ENCODE measurements around the gene VCL.

DNA sequence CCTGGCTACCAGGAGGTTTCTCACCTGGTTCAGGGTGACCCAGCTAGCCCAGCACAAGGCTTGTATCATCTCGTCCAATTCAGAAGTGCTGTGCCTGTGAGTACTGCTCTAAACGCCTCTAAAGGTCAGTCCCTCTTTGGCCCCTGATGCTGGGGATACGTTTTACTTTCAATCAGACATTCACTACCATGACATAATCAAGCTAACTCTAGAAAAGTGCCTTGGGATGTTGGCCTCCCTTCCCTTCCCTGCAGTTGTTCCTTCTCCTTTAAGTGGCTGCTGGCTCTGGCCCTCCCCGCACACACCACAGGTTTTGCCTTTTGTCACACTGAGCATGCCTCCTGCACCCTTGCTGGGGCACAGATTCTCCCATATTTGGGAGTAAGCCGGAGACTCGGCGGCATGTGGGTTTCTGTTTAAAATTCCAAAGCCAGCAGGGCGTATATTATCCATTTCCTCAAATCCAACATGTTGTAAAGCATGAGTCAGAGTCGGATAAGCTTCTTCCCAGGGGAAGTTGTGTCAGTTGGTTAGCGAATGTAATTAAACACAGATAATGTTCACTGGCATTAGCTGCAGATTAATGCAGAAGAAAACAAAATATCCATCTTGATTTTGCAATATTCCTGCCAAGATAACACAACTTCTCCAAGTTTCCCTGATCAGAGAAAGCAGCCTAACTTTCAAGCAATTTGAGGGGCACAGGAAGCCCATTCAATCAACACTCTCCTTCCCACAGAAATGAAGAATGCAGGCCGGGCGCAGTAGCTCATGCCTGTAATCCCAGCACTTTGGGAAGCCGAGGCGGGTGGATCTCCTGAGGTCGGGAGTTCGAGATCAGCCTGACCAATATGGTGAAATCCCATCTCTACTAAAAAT is 31.8 kb upstream of the VCL start:
- no peak for TF ChIP-seq EZH2phosphoT487 (conservative IDR thresholded peaks at IDR 0.05; ENCODE audit: low read length)
- TF ChIP-seq, protein P1, sequence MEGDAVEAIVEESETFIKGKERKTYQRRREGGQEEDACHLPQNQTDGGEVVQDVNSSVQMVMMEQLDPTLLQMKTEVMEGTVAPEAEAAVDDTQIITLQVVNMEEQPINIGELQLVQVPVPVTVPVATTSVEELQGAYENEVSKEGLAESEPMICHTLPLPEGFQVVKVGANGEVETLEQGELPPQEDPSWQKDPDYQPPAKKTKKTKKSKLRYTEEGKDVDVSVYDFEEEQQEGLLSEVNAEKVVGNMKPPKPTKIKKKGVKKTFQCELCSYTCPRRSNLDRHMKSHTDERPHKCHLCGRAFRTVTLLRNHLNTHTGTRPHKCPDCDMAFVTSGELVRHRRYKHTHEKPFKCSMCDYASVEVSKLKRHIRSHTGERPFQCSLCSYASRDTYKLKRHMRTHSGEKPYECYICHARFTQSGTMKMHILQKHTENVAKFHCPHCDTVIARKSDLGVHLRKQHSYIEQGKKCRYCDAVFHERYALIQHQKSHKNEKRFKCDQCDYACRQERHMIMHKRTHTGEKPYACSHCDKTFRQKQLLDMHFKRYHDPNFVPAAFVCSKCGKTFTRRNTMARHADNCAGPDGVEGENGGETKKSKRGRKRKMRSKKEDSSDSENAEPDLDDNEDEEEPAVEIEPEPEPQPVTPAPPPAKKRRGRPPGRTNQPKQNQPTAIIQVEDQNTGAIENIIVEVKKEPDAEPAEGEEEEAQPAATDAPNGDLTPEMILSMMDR (IDR thresholded peaks at IDR 0.05; ENCODE audit: insufficient read depth, low read length, poor library complexity, severe bottlenecking), result no peak
